GM10248 (cell line): ENCODE data around the gene FBXW5.

Source experiments
- CTCF ChIA-PET: fragments of 300-600 bp; sonication (Branson Sonifier 250); formaldehyde crosslinking; extraction: SDS; loops from one replicate; lab custom pipeline; 2021; ENCODE audit warnings: antibody characterized with exemption; lab: Yijun Ruan, JAX
- POLR2A ChIA-PET: fragments of 350-650 bp; sonication (Branson Sonifier 250); formaldehyde crosslinking; extraction: SDS; loops from one replicate; lab custom pipeline; 2020; ENCODE audit warnings: antibody characterized with exemption; lab: Yijun Ruan, JAX
- DNase-seq: peaks from one replicate; pipeline ENCODE4 v3.0.0; 2012; ENCODE audit errors: extremely low spot score
- TF ChIP-seq, protein P1 (sequence below): IDR thresholded peaks from 2 replicates; pipeline ENCODE4 v1.5.1; 2012; ENCODE audit warnings: mild to moderate bottlenecking, low read depth; ENCODE audit errors: extremely low read depth, missing control alignments, control extremely low read depth

Gene FBXW5

DNA sequence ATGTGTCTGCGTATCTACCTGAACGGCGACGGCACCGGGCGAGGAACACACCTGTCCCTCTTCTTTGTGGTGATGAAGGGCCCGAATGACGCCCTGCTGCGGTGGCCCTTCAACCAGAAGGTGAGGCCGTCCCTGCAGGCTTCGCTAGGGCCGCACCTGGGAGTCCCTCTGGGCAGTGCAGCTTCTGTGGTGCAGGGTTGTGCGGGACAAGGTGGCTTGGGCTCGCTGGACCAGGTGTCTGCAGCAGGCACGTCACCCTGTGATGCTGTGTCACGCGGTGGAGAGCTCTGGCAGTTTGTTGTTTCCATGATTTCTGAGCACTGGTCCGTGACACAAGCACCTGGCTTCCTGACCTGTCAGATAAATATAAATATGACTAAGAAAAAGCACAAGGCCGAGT, 20.7 kb downstream of the FBXW5 start:
- CTCF ChIA-PET, result no interaction called here

DNA sequence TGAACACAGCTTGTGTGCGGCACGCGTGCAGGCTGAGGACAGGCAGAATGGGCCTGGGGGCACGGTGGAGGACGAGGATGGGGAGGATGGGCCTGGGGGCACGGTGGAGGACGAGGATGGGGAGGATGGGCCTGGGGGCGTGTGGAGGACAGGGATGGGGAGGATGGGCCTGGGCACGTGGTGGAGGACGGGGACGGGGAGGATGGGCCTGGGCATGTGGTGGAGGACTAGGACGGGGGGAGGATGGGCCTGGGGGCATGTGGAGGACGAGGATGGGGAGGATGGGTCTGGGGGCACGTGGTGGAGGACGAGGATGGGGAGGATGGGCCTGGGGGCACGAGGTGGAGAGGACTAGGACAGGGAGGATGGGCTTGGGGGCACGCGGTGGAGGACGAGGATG, 22.0 kb downstream of the FBXW5 start:
- ChIA-PET POLR2A (no interaction called here), CTCF (no interaction called here)
- DNase-seq, result no peak
- TF ChIP-seq, protein P1, sequence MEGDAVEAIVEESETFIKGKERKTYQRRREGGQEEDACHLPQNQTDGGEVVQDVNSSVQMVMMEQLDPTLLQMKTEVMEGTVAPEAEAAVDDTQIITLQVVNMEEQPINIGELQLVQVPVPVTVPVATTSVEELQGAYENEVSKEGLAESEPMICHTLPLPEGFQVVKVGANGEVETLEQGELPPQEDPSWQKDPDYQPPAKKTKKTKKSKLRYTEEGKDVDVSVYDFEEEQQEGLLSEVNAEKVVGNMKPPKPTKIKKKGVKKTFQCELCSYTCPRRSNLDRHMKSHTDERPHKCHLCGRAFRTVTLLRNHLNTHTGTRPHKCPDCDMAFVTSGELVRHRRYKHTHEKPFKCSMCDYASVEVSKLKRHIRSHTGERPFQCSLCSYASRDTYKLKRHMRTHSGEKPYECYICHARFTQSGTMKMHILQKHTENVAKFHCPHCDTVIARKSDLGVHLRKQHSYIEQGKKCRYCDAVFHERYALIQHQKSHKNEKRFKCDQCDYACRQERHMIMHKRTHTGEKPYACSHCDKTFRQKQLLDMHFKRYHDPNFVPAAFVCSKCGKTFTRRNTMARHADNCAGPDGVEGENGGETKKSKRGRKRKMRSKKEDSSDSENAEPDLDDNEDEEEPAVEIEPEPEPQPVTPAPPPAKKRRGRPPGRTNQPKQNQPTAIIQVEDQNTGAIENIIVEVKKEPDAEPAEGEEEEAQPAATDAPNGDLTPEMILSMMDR, result no peak

More for the DNA sequence above, 20.7 kb downstream of the FBXW5 start:
- POLR2A ChIA-PET, result no interaction called here
- TF ChIP-seq, protein P1, result no peak
- DNase-seq, result no peak

GRCh38 chr9:136921718-136922117, 22.8 kb downstream of the FBXW5 start:
- TF ChIP-seq, protein P1, result no peak
- POLR2A ChIA-PET, result no interaction called here
- DNase-seq, result no peak
- CTCF ChIA-PET, result interaction anchor here (1.2 kb wide), 1 partner anchor 23 kb away, joined by 3 read pairs; the partner anchor contains the start of gene FBXW5

GRCh38 chr9:136921307-136921706, 23.2 kb downstream of the FBXW5 start:
- POLR2A ChIA-PET, result no interaction called here
- no peak for DNase-seq
- CTCF ChIA-PET, result interaction anchor here (1.2 kb wide), 1 partner anchor 23 kb away, joined by 3 read pairs; the partner anchor contains the start of gene FBXW5
- TF ChIP-seq, protein P1, result no peak

- DNase-seq, result no peak
- TF ChIP-seq, protein P1, result no peak
- POLR2A ChIA-PET, result no interaction called here
- CTCF ChIA-PET, result interaction anchor here (1.0 to 1.2 kb wide), 4 partner anchors 8 to 114 kb away, joined by 3 read pairs; partner anchors contain the start of gene FBXW5
These were observed 23.8 kb downstream of the FBXW5 start for GRCh38 chr9:136920734-136921231.

- TF ChIP-seq, protein P1, result no peak
- POLR2A ChIA-PET, result no interaction called here
- no peak for DNase-seq
- CTCF ChIA-PET, result interaction anchor here (1.0 to 1.5 kb wide), 6 partner anchors 9 to 519 kb away, joined by 3 to 5 read pairs (median 3); no protein-coding TSS in a partner anchor
These were observed 24.5 kb downstream of the FBXW5 start for GRCh38 chr9:136920069-136920468.
